Forelimb muscle (tissue), 1 donor: Measurements from ENCODE around the gene IDH3A. TPM values are rescaled to one million over a fixed set of nuclear protein-coding genes. Genes with fewer than 3 reads are reported as not detected.

Experiments
- DNase-seq: peaks from one replicate; pipeline ENCODE4 v3.0.0-alpha.2; 2013; ENCODE audit warnings: low read depth
- polyA plus RNA-seq: library from polyadenylated mRNA; unstranded; fragments of 120-200 nt; gene quantifications from one replicate; pipeline ENCODE4 v1.2.1, GENCODE V29; 2013; ENCODE audit not compliant: insufficient read length

Gene IDH3A
- polyA plus RNA-seq, 1 donor: 40.6 TPM

DNA sequence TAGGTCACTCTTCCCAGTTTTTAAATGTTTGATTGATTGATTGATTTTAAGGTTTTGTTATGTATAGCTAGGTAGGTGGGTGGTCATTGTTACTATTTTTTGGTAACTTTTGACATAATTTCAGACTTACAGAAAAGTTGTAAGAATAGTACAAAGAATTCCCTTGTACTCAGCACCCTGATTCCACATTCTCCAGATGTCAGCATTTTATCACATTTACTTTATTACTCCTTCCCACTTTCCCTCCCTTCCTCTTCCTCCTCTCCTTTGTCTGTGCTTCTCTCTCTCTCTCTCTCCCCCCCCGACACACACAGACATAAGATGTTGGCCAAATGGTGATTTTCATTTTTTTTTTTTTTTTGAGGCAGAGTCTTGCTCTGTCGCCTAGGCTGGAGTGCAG, 14.8 kb downstream of the IDH3A start:
- no peak for DNase-seq

DNA sequence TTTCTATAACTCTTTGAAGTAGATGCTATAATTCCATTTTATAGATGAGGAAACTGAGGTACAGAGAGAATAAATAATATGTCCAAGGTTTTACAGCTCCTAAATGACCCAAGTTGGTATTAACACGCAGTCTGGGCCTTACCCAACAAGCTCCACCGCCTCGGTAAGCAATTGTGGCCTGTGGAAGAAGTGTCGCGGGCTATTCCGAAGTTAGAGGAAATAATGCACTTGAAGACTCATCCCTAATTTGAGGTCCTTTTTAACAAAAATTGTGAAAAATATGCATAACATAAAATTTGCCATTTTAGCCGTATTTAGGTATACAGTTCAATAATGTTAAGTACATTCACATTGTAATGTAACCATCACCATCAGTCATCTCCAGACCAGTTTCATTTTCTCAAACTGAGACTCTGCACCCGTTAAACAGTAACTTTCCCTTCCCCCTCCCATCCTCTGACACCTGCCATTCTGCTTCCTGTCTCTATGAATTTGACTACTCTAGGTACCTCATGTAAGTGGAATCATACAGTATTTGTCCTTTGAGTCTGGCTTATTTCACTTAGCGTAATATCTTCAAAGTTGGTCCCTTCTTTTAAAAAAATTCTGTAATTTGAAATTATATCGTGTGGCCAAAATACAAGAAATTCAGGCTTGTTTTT, 18.2 kb downstream of the IDH3A start:
- no peak for DNase-seq

DNA sequence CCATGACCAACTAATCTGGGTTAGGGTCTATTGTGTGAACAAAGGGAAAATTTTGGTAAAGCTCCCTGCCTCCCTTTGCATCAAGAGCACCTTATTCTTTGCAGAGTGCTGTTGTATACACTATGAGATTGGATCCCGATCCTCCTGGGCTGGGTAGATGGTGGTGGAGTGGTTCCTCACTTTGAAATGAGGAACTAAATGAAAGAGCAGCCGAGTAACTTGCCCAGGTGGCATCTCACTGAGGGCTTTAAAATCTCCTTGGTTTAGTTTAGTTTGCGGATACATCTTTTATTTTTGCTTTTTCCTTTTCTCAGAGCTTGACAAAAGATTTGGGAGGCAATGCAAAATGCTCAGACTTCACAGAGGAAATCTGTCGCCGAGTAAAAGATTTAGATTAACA, 19.4 kb downstream of the IDH3A start:
- DNase-seq: no peak

DNA sequence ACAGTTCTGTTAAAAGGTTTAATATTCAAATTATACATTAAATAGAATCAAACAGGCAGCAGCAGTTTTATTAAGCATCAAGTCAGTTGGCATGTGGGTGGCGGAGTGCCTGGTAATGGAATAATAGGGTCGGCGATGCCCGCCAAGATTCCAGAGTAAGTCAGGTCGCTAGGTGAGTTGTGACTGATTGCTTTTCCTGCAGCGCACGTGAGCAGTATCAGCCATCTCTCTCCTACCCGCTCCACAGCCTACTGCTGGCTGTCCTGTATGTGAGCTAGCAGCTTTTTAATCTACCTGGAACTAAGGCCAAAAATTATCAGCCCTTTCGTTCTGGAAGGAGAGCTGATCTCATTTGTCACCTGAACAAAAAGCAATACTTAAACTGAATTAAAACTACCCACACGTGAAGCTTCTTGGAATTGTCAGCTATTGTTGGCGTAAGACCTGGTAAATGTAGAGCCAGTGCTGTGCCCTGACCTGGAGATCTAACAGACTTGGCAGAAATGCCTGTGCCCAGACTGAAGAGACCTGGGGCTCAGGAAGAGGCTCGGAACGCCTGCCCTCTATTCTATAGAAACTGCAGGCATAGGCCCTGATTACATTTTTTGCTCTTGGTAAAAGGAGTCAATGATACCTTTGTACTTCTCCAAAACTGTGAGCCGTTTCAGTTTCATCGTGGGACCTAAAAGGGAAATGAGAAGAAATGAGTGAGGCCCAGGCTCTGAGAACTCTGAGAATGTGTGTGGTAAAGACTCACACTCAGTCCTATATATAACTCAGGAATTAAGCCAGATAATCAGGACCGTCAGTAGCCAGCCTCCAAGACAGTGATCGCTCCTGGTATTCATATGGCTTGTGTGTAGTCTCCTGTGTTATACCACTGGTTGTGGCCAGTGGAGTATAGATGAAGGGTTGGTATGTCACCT, 21.9 kb downstream of the IDH3A start:
- no peak for DNase-seq

DNA sequence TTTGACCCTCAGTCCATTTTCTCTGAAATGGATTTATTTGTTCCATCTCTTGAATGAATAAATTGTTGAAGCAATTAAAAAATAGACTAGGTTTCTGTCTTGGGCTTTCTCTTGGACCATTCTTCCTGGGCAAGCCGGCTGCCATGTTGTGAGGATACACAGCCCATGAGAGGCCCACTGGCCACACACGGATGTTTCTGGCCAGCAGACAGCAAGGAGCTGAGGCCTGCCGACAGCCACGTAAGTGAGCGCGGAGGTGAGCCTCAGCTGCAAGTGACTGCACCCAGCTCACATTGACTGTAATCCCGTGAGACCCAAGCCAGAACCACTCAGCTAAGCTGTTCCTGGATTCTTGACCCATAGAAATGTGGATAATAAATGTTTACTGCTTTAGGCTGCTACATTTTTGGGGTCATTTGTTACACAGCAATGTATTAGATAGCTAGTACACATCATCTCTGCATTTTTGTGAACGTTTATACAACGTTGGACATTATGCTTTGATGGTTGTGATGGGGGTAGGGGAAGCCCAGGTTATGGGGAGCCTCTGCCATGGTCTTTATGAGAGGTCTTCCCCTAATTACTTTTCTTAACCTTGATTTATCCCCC, 22.8 kb downstream of the IDH3A start:
- DNase-seq: no peak

DNA sequence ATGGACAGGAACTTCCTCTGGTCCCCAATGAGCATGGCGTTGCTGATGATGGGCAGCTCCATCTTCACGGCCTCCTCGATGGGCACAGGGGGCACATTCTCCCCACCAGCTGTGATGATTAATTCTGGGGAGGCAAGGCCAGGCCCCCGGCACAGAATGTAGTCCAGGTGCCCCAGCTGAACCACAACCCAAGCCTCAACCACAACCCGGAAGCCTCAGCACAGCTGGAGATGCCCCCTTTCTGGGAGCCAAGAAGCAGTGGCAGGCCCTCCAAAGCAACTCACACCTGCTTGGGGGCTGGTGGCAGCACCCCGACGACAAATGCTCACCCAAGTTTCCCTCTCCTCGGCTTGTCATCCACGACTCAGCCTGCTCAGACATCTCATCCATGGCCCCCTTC, 25.2 kb downstream of the IDH3A start:
- DNase-seq: no peak

DNA sequence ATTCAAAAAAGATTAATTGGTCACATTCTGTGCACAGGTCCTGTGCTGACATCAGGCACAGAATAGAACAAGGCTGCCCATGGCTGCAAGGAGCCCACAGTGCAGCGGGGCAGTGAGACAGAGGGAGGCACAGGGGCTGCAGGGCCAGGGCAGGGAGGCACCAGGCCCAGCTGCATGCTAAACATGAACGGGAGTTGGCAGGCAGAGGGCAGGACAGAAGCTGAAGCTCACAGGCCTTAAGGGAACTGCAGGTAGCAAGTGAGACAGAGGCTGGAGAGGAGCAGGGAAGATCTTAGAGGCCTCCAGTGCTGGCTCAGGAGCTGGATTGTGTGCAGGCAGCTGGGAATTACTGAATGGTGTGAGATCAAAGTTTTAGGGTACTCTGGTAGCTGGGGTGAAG, 26.2 kb downstream of the IDH3A start:
- DNase-seq: no peak

DNA sequence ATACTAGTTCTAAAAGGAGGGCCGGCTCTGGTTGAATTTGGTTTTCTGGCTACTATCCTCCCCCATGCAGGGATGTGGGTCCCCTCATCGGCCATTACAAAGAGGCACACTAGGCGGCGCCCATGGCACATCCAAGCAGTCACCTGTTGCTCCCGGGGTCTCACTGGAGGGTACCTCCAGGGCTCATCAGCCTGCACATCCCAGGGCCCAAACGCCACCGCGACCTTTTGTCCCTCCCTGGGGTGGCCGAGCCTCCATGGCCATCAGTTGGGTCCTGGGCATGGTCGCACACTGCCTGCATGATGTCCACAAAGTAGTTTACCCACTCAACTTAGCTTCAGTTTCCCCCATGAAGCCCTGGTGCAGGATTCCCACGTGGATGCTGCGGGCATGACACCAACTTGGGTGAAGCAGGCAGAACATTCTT, 28.3 kb downstream of the IDH3A start:
- DNase-seq: no peak

DNA sequence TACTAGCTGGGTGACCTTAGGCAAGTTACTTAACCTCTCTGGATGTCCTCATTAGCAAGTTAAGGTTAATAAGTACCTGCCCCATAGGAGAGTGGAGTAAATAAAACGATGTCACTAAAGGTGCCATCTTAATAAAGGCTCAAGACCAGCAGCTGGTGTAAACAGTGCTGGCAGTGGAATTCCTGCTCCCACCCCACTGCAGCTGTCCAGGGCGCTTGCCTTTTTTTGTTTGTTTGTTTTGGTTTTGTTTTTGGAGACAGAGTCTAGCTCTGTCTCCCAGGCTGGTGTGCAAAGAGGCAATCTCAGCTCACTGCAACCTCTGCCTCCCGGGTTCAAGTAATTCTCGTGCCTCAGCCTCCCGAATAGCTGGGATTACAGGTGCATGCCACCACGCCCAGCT, 28.9 kb downstream of the IDH3A start:
- DNase-seq: no peak

DNA sequence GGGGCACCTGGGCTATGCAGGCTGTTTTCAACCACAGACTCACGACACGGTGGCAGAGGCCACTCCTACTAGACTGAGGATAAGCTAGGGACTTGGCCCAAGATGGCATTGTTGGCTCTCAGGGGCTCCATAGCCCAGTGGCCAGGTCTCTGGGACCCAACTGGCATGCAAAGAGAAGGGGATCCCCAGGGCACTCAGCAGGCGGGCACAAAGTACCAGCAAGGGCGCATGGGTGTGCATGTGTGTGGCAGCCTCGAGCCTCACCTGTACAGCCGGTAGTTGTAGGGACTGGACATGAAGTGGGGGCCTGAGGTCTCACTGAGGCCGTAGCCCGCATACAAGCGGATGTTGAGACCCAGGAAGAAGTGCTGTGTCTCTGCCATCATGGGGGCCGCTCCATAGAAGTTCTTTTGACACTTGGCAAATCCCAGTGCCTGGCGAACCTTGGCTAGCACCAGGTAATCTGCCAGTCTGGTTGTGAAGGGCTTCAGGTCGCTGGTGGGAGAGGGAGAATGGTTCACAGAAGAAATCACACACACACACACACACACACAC, 30.2 kb downstream of the IDH3A start:
- DNase-seq: no peak

DNA sequence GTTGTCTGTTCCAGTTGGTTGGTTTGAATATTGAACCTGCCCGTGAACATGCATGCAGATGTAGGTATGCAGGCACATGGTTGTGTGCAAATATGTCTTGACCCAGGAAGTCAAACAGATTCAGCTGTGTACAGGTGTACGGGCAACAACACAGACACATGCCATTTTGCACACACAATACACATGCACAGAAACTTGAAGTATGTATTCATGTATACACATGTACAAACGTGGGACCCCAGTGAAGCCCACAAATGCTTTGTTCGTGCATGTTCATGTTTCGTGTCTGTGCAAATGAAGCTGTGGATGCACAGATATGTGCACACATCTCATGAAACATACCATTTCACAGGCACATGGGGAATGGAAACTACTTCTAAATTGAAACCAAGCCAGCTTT, 30.7 kb downstream of the IDH3A start:
- no peak for DNase-seq

DNA sequence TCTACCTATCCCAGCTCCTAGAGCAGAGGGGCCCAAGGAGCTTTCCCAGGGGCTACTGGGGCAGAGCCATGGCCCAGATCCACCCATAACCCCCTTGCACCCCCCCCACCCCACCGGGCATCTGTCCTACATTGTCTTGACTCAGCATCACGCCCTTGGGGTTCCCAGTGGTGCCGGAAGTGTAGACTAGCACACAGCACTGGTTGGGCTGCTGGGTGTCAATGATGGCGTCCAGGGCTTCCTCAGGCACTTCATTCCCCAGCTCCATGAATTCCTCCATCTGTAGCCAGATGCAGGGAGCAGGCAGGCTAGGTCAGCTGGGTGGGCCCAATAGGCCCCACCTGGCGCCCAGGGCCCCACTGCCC, 33.2 kb downstream of the IDH3A start:
- DNase-seq: no peak

DNA sequence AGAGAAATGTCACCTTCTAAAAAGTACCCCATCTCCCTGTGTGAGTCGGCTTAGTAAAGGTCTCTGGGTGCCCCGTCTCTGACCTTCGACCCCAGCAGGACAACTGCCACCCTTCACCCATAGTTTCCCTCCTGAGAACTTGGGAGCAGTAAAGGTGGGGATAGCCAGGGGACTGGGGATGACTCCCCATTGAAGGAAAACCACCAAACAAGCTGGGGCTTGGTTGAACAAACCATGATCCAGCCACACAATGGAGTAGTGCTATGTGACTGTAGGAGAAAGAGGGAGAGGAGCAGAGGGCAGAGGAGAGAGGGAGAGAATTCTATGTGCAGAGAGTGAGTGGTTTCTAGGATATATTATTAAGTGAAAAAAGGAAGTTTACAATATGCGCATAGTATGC, 33.7 kb downstream of the IDH3A start:
- DNase-seq: no peak

DNA sequence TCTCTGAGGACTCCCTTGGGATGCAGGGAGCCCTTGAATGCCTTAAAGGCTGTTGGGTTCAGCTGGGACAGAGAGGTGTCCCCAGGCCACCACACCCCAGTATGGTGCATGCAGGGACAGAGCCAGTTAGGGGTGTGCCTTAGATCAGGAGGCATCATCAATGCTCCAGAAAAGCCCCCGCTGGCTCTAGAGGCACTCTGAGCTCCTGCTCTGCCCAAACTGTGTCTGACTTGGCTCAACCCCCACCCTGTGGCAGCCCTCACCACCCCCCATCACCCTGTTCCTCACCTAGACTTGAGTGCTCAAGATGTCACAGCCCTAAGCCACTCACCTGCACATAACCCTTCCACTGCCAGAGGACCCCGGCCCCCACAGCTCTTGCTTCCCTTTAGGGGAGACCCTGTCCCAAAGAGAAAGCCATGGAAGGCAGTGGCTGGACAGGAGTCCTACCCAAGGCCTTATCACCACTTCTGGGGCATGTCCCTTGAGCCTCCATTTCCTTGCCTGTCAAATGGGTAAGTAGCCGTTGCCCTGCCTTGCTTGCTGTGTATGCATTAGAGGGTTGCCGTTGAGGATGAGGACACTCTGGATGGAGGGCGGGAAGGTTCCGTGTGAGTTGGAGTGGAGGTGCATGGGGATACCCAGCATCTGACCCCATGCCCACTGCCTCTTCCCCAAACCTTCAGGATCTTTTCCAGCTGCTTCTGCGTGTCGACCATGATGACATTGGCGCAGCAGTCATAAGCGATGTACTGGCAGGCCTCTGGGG, 43.8 kb downstream of the IDH3A start:
- no peak for DNase-seq

DNA sequence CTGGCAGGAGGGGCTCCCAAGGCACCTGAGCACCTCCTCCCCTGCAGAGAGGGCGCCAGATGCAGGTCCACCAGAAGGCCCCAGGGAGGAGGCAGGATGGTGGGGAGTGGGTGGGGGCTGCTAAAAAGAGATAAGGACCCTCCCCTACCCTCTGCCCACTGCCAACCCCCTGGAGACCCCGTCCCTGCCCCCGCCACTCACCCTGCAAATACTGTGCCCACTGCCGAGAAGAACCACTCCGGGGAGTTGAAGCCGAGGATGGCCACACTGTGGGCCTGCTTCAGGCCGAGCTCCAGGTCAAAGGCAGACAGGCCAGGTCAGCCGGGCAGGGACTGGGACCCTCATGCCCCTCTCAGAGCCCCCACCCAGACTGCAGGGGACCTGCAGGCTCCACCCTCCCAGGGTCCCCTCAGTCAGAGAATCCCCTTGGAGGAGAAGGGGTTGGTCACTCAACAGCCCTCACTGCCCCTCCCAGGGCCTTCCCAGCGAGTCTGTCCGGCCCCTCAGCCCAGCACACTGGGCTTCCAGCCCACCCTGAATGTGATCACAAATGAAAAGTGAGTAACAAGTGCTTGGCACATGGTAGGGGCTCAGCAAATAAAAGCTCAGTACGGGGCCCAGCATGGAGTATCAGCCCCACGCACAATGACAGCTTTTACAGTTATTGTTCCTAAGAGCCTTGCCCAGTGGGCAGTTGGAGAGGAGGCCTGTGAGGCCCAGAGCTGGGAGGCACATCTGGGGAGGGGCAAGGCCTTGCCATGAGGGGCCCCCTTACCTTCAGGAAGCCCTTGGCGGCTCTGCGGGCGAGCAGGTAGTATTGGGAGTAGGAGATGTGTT, 44.8 kb downstream of the IDH3A start:
- DNase-seq: no peak

DNA sequence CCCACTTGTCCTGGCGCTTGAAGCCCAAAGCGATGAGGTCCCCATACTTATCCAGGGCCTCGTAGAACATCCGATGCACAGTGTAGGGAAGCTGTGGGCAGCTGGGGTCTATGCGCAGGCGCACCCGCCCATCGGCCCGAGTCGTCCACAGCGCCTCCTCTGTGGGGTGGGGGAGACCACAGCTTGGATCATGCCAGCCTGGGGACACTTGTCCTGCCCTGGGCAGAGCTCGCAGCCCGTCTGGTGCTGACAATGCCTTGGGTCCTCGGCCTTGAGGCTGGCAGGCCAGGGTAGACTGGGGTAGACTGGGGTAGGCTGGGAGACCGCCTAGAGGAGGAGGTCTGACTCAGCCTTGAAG, 45.4 kb downstream of the IDH3A start:
- DNase-seq: no peak

DNA sequence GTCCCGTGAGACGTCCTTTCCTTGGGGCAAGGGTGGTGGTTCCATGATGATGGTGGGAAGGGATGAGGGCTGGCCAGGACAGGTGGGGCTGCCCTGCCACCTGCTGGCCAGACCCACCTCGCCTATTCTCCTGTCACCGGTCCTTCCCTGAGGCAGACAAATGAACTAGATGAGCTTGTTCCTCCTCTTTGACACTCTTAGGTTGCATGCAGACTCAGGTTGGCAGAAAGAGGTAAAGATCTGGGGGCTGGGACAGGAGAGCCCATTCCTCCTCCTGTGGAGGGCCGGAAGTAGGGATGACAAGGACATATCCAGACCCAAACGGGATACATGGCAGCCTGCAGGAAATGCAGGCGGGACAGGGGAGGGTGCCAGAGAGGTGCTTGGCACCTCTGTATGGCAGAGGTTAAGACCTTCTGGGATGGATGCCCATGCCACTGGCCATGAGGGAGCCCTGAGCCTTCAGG, 46.6 kb downstream of the IDH3A start:
- no peak for DNase-seq

DNA sequence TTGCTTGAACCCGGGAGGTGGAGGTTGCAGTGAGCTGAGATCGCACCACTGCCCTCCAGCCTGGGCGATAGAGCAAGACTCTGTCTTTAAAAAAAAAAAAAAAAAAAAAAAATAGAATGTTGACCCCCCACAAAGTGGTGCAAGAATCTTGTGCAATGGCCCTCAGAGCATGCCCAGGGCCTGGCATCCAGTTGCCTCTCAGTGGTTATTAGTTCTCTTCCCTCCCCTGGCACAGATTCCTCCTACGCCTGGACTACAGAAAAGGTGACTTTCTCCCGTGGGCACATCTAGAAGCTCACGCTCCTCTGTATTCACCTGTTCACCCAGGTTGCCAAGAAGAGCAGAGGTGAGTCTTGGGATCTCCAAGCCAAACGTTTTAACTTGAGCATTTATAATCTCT, 48.5 kb downstream of the IDH3A start:
- DNase-seq: no peak

DNA sequence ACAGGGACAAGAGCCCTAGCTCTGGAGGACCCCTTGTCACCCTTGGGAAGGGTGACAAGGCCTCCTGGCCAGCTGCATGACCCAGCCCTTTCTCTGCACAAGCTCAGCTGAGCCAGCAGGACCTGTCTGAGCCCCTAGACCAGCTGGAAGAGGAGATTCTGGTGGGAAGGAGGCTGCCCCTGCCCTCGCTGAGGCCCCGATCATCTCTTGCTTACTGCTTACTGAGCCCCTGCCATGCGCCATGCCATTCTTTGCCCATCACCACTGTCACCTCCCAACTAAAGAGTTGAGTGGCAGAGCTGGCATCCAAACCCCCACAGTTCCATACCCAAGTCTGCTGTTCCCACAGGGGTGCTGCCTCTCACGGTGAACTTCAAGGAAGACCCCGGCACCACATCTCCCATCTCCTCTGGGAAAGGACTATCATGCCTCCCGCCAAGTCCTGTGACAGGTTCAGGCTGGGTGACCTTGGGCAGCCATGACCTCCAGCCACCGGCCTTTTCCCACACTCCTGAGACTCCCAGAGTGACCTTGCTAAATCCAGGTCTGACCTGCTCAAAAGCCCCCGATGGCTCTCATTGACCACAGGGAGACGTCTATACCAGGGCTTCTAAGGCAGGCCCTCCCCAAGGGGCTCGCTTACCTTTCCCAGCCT, 51.2 kb downstream of the IDH3A start:
- no peak for DNase-seq
